RWPE1 (cell line): ENCODE results near the gene MEGF11.

Source experiments
- CTCF ChIA-PET: fragments of 350-600 bp; sonication (Branson Sonifier 250); formaldehyde crosslinking; extraction: SDS; loops from one replicate; lab custom pipeline; 2021; lab: Yijun Ruan, JAX
- POLR2A ChIA-PET: fragments of 400-600 bp; formaldehyde crosslinking; extraction: SDS; loops from one replicate; lab custom pipeline; 2020; ENCODE audit warnings: antibody characterized with exemption; ENCODE audit not compliant: low non-redundant PET; lab: Yijun Ruan, JAX
- DNase-seq: peaks from one replicate; pipeline ENCODE4 v3.0.0; 2012; ENCODE audit warnings: low spot score
- H3K27ac ChIP-seq: fragments of 450-650 bp; 2 replicates; pipeline ENCODE4 v1.5.1; 2017
- TF ChIP-seq, protein P1 (sequence below): fragments of 450-650 bp; conservative IDR thresholded peaks from 2 replicates; pipeline ENCODE4 v1.5.1; 2017; ENCODE audit warnings: low read depth, mild to moderate bottlenecking

Gene MEGF11

DNA sequence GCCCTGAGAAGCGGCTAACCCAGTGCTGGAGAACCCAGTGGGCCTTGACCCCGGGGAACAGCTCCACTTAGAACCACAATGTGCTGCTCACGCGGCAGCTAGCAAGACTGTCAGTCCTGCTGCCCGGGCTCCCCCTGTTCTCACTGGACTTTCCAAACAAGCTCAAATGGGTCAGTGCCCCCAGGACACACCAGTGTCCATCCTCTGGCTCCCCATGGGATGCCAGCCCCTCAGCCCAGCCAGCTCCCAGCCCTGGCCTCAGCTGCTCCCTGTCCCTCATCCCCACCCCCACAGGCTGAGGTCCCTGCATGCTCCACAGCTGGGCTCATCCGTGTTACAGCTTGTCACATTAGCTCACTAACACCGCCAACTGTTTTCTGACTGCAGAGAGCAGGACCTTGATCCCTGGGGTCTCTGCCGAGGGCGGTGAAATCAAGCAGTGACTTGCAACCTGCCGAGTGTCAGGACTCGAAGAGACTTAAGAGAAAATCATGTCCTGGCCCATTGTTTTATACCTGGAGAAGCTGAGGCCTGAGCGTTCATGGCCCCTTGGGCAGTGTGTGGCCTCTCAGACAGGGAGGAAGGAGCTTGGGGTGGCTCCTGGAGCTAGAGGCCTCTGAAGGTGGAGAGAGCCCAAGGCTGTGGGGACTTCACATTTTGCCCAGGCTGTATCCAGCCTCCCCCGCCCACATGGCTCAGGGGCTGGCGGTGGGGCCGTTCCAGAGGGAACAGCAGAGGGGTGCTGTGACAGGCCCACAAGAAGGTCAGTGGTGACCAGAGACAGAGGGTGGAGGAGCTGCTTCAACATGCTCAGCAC lies 157.5 kb downstream of the MEGF11 start:
- no peak for DNase-seq
- ChIA-PET CTCF (interaction anchor here (0.8 kb wide), 1 partner anchor 189 kb away, joined by 5 read pairs; no protein-coding TSS in a partner anchor), POLR2A (no interaction called here)
- no peak overlapping the region for H3K27ac ChIP-seq
- TF ChIP-seq, protein P1, sequence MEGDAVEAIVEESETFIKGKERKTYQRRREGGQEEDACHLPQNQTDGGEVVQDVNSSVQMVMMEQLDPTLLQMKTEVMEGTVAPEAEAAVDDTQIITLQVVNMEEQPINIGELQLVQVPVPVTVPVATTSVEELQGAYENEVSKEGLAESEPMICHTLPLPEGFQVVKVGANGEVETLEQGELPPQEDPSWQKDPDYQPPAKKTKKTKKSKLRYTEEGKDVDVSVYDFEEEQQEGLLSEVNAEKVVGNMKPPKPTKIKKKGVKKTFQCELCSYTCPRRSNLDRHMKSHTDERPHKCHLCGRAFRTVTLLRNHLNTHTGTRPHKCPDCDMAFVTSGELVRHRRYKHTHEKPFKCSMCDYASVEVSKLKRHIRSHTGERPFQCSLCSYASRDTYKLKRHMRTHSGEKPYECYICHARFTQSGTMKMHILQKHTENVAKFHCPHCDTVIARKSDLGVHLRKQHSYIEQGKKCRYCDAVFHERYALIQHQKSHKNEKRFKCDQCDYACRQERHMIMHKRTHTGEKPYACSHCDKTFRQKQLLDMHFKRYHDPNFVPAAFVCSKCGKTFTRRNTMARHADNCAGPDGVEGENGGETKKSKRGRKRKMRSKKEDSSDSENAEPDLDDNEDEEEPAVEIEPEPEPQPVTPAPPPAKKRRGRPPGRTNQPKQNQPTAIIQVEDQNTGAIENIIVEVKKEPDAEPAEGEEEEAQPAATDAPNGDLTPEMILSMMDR = no peak

DNA sequence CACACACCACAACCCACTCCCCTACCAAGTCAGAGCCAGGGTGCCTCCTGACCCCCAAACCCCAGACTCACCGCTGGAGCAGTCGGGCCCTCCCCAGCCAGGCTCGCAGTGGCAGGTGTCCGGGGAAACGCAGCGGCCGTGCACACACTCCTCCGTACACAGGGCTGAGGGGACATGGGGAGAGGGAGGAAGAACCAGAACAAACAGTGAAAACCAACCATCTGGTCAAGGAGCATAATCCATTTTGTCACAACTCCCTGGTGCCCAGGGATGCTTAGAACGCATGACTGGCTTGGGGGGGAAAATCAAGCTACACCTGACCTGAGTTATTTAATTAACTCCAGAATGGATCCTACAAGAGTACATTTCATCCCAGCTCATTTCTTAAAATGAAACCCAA lies 159.2 kb downstream of the MEGF11 start:
- H3K27ac ChIP-seq = no peak overlapping the region
- CTCF ChIA-PET = no interaction called here
- POLR2A ChIA-PET = no interaction called here
- DNase-seq = no peak
- TF ChIP-seq, protein P1 = no peak

DNA sequence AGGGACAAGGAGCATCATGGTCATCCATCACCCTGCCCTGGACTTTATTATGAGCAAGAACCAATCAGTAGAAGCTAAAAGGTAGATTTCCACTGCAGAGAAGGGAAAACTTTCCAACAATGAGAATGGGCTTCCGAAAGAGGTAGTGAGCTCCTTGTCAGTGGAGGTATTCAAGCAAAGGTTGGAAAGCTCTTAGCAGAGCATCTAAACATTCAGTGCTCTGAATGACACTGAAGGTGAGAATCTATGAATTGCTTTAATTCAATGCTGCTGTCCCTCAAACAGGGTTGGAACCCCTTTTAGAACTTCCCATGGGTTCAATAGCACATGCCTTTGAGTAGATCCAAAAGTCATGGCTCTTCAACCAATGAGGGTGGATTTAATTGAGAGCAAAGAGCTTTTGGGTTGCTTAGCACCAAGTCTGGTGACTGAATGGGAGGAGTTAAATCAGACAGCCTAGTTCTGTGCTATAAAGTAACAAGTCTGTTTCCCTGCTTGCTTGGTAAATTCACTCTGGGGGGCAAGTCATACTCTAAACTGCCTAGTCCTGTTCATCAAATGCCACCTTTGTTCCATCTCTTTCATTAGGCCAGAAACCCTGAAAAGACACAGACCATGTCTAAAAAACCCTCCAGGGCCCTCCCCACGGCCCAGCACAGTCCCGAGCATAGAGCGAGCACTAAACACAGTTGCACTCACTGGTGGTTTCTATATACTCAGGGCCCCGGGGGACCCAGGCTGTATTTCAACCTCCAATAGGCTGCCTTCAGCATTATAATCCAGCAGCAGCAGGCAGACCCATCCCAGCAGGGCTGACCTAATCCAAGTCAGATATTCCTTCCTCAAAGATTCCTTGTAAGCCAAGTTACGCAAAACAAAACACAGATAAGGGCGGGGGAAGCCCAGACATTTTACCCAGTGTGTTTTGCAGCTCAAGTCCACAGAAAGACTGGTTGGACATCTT lies 161.2 kb downstream of the MEGF11 start:
- CTCF ChIA-PET = interaction anchor here (0.6 kb wide), 1 partner anchor 432 kb away, joined by 5 read pairs; no protein-coding TSS in a partner anchor

GRCh38 chr15:66089509-66089908 lies 164.0 kb downstream of the MEGF11 start:
- H3K27ac ChIP-seq = no peak overlapping the region
- DNase-seq = no peak
- ChIA-PET CTCF (interaction anchor here (0.7 kb wide), 1 partner anchor 945 kb away, joined by 3 read pairs; no protein-coding TSS in a partner anchor), POLR2A (no interaction called here)
- TF ChIP-seq, protein P1 = no peak

More for the DNA sequence above, 161.2 kb downstream of the MEGF11 start:
- DNase-seq = no peak
- POLR2A ChIA-PET = no interaction called here
- no peak overlapping the region for H3K27ac ChIP-seq
- TF ChIP-seq, protein P1 = no peak

DNA sequence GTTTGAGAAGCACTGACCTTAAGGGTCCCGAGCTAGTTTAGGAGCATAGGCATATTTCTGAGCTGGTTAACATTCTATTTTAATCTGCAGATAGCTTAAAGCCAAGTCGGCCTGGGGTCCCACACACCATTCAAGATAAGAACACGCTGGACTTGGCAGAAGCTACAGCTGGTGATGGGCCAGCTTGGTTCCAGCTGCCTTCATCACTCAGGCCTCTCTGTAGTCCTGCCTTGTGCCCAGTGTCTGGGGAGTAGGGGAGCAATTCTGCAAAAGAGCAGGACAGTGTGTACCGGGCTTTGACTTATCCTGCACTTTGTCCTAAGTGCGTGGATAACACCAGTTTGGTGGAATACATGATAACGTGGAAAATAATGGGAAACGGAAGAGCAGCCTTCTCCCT lies 164.5 kb downstream of the MEGF11 start:
- TF ChIP-seq, protein P1 = no peak
- no peak for DNase-seq
- ChIA-PET POLR2A (no interaction called here), CTCF (no interaction called here)
- no peak overlapping the region for H3K27ac ChIP-seq

GRCh38 chr15:66085128-66085527 lies 168.4 kb downstream of the MEGF11 start:
- ChIA-PET CTCF (no interaction called here), POLR2A (no interaction called here)
- H3K27ac ChIP-seq = no peak overlapping the region
- no peak for DNase-seq
- TF ChIP-seq, protein P1 = no peak
